ENCODE results near the gene FSTL4. TPM values are rescaled to one million over a fixed set of nuclear protein-coding genes. Genes with fewer than 3 reads are reported as not detected.

FSTL4 gene
- total and polyA plus RNA-seq, 4 donors = 2.3 to 6.4 (median 5.5) TPM

GRCh38 chr5:133525126-133525525 is 87.2 kb downstream of the FSTL4 start:
- Histone ChIP-seq H3K4me3 (ENCODE audit: low read depth, low read length) (no peak overlapping the region), H3K9me3 (ENCODE audit: control insufficient read depth, insufficient read depth, low read length) (no peaks in the 10 kb centered on the region), H3K36me3 (ENCODE audit: control insufficient read depth, insufficient read depth, low read length) (no peaks in the 10 kb centered on the region), H3K4me1 (ENCODE audit: control insufficient read depth, insufficient read depth, low read length) (peaks cover 19% of the 10 kb centered on the region), H3K27ac (ENCODE audit: low read depth, low read length) (no peak overlapping the region), H3K27me3 (ENCODE audit: control insufficient read depth, insufficient read depth, low read length) (no peaks in the 10 kb centered on the region)
- DNase-seq (ENCODE audit: low read depth in 4 of 6, low spot score in 6 of 6) = peak in 3 of 6 donors; percentile 20 to 82 (median 65)
- 54% methylated on average over 2 of the region's 3 CpGs for WGBS (ENCODE audit: insufficient coverage)

GRCh38 chr5:133524666-133525065 is 87.7 kb downstream of the FSTL4 start:
- Histone ChIP-seq H3K27me3 (ENCODE audit: control insufficient read depth, insufficient read depth, low read length) (no peaks in the 10 kb centered on the region), H3K27ac (ENCODE audit: low read depth, low read length) (no peak overlapping the region), H3K4me3 (ENCODE audit: low read depth, low read length) (no peak overlapping the region), H3K4me1 (ENCODE audit: control insufficient read depth, insufficient read depth, low read length) (peaks cover 17% of the 10 kb centered on the region), H3K36me3 (ENCODE audit: control insufficient read depth, insufficient read depth, low read length) (no peaks in the 10 kb centered on the region), H3K9me3 (ENCODE audit: control insufficient read depth, insufficient read depth, low read length) (no peaks in the 10 kb centered on the region)
- WGBS (ENCODE audit: insufficient coverage) = 57% methylated on average over 1 of the region's 4 CpGs
- no peak for DNase-seq (ENCODE audit: low read depth in 4 of 6, low spot score in 6 of 6)

- no peak overlapping the region for H3K4me3 ChIP-seq (ENCODE audit: low read depth, low read length)
- H3K9me3 ChIP-seq (ENCODE audit: control insufficient read depth, insufficient read depth, low read length) = no peaks in the 10 kb centered on the region
- no peaks in the 10 kb centered on the region for H3K27me3 ChIP-seq (ENCODE audit: control insufficient read depth, insufficient read depth, low read length)
- 82% methylated on average over 12 of the region's 12 CpGs for WGBS (ENCODE audit: insufficient coverage)
- peak in 1 of 6 donors; percentile 22 for DNase-seq (ENCODE audit: low read depth in 4 of 6, low spot score in 6 of 6)
- peaks cover 17% of the 10 kb centered on the region for H3K4me1 ChIP-seq (ENCODE audit: control insufficient read depth, insufficient read depth, low read length)
- H3K27ac ChIP-seq (ENCODE audit: low read depth, low read length) = no peak overlapping the region
- H3K36me3 ChIP-seq (ENCODE audit: control insufficient read depth, insufficient read depth, low read length) = no peaks in the 10 kb centered on the region
Observed at GRCh38 chr5:133523961-133524586, 88.3 kb downstream of the FSTL4 start.

- H3K27me3 ChIP-seq (ENCODE audit: control insufficient read depth, insufficient read depth, low read length) = no peaks in the 10 kb centered on the region
- H3K4me3 ChIP-seq (ENCODE audit: low read depth, low read length) = no peak overlapping the region
- no peaks in the 10 kb centered on the region for H3K9me3 ChIP-seq (ENCODE audit: control insufficient read depth, insufficient read depth, low read length)
- WGBS (ENCODE audit: insufficient coverage) = 83% methylated on average over 6 of the region's 9 CpGs
- DNase-seq (ENCODE audit: low read depth in 4 of 6, low spot score in 6 of 6) = no peak
- H3K36me3 ChIP-seq (ENCODE audit: control insufficient read depth, insufficient read depth, low read length) = no peaks in the 10 kb centered on the region
- no peak overlapping the region for H3K27ac ChIP-seq (ENCODE audit: low read depth, low read length)
- H3K4me1 ChIP-seq (ENCODE audit: control insufficient read depth, insufficient read depth, low read length) = peaks cover 17% of the 10 kb centered on the region
Observed at GRCh38 chr5:133523013-133523658, 89.2 kb downstream of the FSTL4 start.

GRCh38 chr5:133521801-133522200 is 90.5 kb downstream of the FSTL4 start:
- H3K27me3 ChIP-seq (ENCODE audit: control insufficient read depth, insufficient read depth, low read length) = no peaks in the 10 kb centered on the region
- H3K4me1 ChIP-seq (ENCODE audit: control insufficient read depth, insufficient read depth, low read length) = peaks cover 17% of the 10 kb centered on the region
- no peaks in the 10 kb centered on the region for H3K36me3 ChIP-seq (ENCODE audit: control insufficient read depth, insufficient read depth, low read length)
- H3K4me3 ChIP-seq (ENCODE audit: low read depth, low read length) = no peak overlapping the region
- whole genome bisulfite sequencing (ENCODE audit: insufficient coverage) = 88% methylated on average over 2 of the region's 2 CpGs
- no peak overlapping the region for H3K27ac ChIP-seq (ENCODE audit: low read depth, low read length)
- H3K9me3 ChIP-seq (ENCODE audit: control insufficient read depth, insufficient read depth, low read length) = no peaks in the 10 kb centered on the region
- DNase-seq (ENCODE audit: low read depth in 4 of 6, low spot score in 6 of 6) = no peak

GRCh38 chr5:133520991-133521706 is 91.2 kb downstream of the FSTL4 start:
- peaks cover 17% of the 10 kb centered on the region for H3K4me1 ChIP-seq (ENCODE audit: control insufficient read depth, insufficient read depth, low read length)
- no peak overlapping the region for H3K4me3 ChIP-seq (ENCODE audit: low read depth, low read length)
- no peaks in the 10 kb centered on the region for H3K27me3 ChIP-seq (ENCODE audit: control insufficient read depth, insufficient read depth, low read length)
- no peaks in the 10 kb centered on the region for H3K36me3 ChIP-seq (ENCODE audit: control insufficient read depth, insufficient read depth, low read length)
- H3K27ac ChIP-seq (ENCODE audit: low read depth, low read length) = no peak overlapping the region
- WGBS (ENCODE audit: insufficient coverage) = 65% methylated on average over 2 of the region's 2 CpGs
- no peaks in the 10 kb centered on the region for H3K9me3 ChIP-seq (ENCODE audit: control insufficient read depth, insufficient read depth, low read length)
- peak in 1 of 6 donors; percentile 9 for DNase-seq (ENCODE audit: low read depth in 4 of 6, low spot score in 6 of 6)

GRCh38 chr5:133520062-133520461 is 92.3 kb downstream of the FSTL4 start:
- H3K4me3 ChIP-seq (ENCODE audit: low read depth, low read length) = no peak overlapping the region
- H3K27ac ChIP-seq (ENCODE audit: low read depth, low read length) = no peak overlapping the region
- no peaks in the 10 kb centered on the region for H3K27me3 ChIP-seq (ENCODE audit: control insufficient read depth, insufficient read depth, low read length)
- WGBS (ENCODE audit: insufficient coverage) = 81% methylated on average over 2 of the region's 4 CpGs
- no peaks in the 10 kb centered on the region for H3K36me3 ChIP-seq (ENCODE audit: control insufficient read depth, insufficient read depth, low read length)
- DNase-seq (ENCODE audit: low read depth in 4 of 6, low spot score in 6 of 6) = no peak
- H3K9me3 ChIP-seq (ENCODE audit: control insufficient read depth, insufficient read depth, low read length) = no peaks in the 10 kb centered on the region
- peaks cover 8% of the 10 kb centered on the region for H3K4me1 ChIP-seq (ENCODE audit: control insufficient read depth, insufficient read depth, low read length)

- Histone ChIP-seq H3K36me3 (ENCODE audit: control insufficient read depth, insufficient read depth, low read length) (no peaks in the 10 kb centered on the region), H3K27ac (ENCODE audit: low read depth, low read length) (no peak overlapping the region), H3K27me3 (ENCODE audit: control insufficient read depth, insufficient read depth, low read length) (no peaks in the 10 kb centered on the region), H3K9me3 (ENCODE audit: control insufficient read depth, insufficient read depth, low read length) (no peaks in the 10 kb centered on the region), H3K4me1 (ENCODE audit: control insufficient read depth, insufficient read depth, low read length) (no peaks in the 10 kb centered on the region), H3K4me3 (ENCODE audit: low read depth, low read length) (no peak overlapping the region)
- WGBS (ENCODE audit: insufficient coverage) = 79% methylated on average over 7 of the region's 8 CpGs
- DNase-seq (ENCODE audit: low read depth in 4 of 6, low spot score in 6 of 6) = no peak
Observed at GRCh38 chr5:133519191-133519590, 93.2 kb downstream of the FSTL4 start.

GRCh38 chr5:133514456-133514855 is 97.9 kb downstream of the FSTL4 start:
- Histone ChIP-seq H3K36me3 (ENCODE audit: control insufficient read depth, insufficient read depth, low read length) (no peaks in the 10 kb centered on the region), H3K27me3 (ENCODE audit: control insufficient read depth, insufficient read depth, low read length) (no peaks in the 10 kb centered on the region), H3K27ac (ENCODE audit: low read depth, low read length) (no peak overlapping the region), H3K4me1 (ENCODE audit: control insufficient read depth, insufficient read depth, low read length) (peaks cover 4% of the 10 kb centered on the region), H3K9me3 (ENCODE audit: control insufficient read depth, insufficient read depth, low read length) (no peaks in the 10 kb centered on the region), H3K4me3 (ENCODE audit: low read depth, low read length) (no peak overlapping the region)
- no CpG with 5 or more reads among the region's 1 CpG for WGBS (ENCODE audit: insufficient coverage)
- DNase-seq (ENCODE audit: low read depth in 4 of 6, low spot score in 6 of 6) = no peak
